HG02981 (cell line): Measurements from ENCODE around the gene CD247.

ENCODE experiments used
- ATAC-seq: cut with Tn5 transposase; IDR thresholded peaks from one replicate; pipeline ENCODE4 v1.9.1; 2021; ENCODE audit warnings: mild to moderate bottlenecking, moderate library complexity; ENCODE audit not compliant: unreplicated experiment

The CD247 gene

DNA sequence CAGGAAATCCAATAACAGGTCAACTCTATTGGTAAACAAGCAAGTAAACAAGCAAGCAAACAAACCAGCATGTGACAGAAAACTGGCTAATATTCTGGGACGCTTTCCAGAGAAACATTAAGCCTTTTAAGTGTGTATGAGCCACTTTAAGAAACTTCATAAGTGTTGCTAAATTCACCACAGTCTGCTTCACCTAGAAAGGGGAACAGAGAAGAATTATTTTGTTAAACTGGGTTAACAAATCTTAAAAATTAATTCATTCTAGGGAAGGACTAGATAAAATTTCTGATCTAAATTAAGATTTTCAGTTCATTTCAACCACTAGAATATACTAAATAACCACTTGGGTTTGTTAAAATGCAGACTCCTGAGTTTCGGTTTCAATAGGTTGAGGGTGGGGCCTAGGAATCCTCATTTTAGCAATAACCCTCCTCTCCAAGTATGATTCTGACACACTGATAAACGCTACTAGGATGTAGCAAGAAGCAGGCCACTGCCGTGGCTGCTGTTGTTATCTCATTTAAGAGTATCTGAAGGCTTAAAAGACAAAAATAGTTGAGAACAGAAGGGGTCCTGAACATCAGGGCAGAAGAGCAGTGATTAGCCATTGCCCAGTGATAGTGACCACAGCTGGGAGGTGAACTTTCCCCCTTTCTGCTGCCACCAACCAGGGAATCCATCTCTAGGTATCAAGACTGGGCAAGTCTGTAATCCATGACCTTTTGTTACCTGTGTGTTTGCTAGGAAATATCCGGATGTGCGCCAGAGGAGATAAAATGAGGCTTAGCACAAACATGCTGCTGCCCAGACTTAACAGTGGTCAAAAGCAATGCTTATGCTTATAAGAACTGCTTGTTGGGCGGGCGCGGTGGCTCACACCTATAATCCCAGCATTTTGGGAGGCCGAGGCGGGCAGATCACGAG is 24.0 kb upstream of the CD247 start:
- no peak for ATAC-seq

DNA sequence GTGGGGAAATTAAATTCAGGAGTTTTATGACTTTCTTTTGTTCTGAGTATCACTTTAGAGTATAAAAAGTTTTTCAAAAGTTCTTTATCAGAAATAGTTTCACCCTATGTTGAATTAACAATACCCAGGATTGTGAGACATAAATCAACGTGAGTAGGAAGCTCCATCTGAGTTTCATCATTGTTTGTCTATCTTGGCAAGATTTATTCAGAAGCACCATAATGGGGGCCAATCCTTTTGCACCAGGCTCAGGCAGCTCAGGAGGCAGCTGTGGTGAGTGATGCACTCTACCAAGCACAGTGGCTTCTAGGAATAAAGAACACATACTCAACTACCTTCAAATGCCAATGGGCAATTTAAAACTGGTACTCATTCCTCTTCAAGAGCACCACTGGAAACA is 23.3 kb upstream of the CD247 start:
- no peak for ATAC-seq

DNA sequence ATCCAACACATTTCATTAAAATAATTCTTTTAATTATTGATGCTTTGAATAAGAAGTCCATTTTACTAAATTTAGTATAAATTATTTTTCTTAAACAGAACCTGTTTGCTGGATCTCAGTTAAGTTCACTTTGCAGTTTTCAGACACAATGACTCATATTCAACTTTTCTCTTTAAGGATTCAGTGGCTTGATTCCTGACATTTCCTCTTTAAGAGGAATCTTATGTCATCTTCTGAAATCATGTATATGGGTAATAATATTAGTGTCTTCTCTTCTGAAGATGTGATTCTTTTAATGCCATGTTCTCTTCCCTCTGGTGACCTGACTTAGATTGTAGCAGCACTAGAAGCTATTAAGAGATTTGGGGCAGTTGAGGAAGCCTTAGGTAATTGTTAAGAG is 22.7 kb upstream of the CD247 start:
- ATAC-seq: no peak

DNA sequence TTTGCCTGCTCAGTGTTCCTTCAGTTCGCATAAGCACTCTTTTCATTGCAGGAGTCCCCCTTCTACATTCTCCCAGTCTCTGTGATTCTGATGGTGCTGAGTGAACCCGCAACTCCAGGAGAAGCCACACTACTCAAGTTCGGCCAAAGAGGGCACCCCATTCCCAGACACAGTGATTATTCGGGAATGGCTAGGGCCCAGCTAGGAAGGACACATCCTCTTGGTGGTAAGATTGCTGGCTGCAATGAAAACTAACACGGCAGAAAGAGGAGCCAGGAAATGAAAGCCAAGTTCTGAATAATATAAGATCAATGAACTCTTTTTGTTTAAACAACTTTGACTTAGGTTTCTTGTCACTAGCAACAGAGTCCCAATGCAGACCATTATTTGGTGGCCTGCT is 20.3 kb upstream of the CD247 start:
- ATAC-seq: no peak

DNA sequence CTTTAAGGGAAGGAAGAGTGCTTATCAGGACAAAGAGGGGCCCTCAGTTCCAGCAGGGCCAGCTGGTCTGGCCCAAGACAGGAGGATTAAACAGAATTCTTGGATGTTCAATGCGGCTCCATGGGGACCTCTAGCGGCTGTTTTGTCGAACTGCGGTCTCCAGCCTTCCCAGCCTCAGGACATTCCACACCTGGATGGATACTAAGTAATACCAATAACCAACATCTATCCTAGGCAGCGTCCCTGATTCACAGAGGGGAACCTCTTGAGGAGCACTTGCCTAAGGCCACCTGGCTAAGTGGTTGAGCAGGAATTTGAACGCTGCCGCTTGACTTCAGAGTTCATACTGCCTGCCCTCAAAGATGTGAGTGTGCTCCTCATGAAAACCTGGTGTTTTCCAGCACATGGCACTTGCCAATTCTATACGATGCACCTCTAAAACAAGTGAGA is 15.5 kb upstream of the CD247 start:
- ATAC-seq: no peak

DNA sequence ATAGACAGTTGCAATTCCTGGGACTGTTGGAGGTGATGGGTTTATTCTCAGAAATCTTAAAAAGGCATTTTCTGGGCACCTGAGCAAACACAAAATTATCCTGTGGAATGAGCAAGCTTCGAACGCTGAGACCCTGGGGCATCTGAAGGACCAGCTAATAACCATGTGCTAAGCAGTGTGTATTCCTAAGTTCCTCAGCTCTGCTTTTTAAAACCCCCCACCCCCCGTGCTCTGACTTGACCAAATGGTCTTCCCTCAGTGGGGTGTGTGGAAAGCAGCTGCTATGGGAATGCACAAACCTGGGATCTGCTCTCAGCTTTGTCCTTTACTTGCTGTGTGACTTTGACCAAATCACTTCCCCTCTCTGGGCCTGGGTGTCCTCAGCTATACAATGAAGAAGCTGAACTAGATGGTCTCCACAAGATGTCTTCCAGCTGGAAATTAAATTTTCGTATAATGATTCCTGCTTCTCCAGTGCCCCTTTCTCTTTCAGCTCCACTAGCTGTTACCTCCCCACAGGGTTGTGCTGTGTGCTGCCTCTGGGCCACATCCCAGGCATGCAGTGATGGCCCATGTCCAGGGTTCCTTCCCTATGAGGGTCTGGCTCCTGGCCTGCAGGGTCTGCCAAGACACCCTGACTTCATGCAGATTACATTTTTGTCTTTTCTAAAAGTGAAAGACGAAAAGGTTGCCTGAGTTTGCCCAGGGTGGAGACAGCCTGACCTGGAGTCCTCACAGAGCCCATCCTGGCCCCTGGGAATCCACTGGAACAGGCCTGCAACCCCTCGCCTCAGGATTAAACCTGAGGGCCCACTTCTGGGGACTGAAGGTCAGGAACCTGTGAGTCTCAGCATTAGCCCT is 14.9 kb upstream of the CD247 start:
- no peak for ATAC-seq

DNA sequence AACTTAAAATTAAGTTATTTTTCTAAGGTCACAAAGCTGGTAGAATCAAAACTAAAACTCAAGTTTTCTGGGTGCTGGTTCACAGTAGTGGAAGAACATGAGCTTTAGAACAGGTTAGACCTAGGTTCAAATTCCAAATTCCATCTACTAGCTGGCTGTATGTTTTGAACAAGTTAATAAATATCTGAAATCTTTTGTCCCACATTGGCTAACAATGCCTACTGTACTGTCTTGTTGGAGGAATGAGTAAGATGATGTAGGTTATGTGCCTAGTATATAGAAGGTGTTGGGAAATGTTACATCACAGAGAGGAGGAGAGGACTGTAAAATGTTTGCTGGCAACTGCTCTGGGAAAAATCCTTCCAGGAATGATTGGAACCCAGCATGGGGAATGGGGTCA is 14.0 kb upstream of the CD247 start:
- ATAC-seq: no peak

DNA sequence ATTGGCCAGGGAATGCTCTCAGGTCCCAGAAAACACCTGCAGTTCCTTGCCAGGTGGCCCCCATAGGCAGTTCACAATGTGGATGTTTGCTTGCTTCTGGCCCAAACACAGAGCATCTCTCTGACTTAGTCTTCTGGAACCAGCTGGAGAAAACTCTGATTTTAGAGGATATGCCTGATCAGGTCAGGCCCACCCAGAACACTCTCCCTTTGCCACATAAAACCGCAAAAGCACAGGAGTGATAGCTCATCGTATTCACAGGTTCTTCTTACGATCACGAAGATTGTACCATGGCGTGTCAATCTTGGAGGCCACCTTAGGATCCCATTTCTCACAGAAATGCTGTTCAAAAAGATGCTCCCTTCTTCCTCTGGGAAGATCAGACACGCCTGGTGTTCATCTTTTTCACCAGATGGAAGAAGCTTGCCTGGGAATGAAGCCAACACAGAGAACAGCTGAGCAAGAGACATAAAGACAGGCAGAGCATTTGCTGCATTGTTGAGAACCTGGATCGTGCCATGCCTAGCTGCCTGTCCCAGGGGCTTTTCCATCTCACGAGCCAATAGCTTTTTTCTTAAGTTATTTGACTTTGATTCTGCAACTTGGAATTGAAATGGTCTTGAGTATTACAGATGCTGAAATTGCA is 11.6 kb upstream of the CD247 start:
- ATAC-seq: no peak

DNA sequence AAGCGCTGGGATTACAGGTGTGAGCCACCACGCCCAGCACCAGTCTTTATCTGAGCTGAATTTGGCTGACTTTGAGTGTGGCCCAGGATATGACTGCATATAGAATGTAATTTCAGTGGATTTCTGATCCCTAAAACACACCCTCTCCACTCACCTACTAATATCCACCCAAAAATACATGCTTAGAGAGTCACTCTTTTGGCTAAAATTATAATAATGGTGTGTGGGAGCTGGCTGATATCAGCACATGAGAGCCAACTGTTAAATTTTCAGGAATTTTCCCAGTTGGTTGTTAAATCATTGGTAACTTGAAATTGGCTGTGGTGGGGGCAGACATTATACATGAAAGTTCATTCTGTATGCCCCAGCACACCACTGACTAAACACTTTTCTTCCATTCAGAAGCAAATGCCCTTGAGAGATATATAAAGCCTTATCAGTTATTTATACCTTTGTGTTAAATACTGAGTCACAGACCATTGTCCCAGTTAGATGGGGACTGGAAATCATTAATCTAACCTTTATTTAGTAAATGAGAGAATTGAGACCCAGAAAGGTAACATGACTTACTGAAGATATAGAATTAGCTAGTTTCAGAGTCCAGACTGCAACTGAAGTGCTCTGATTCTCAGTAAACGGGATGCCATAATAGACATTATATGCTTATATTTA is 9.9 kb upstream of the CD247 start:
- no peak for ATAC-seq

DNA sequence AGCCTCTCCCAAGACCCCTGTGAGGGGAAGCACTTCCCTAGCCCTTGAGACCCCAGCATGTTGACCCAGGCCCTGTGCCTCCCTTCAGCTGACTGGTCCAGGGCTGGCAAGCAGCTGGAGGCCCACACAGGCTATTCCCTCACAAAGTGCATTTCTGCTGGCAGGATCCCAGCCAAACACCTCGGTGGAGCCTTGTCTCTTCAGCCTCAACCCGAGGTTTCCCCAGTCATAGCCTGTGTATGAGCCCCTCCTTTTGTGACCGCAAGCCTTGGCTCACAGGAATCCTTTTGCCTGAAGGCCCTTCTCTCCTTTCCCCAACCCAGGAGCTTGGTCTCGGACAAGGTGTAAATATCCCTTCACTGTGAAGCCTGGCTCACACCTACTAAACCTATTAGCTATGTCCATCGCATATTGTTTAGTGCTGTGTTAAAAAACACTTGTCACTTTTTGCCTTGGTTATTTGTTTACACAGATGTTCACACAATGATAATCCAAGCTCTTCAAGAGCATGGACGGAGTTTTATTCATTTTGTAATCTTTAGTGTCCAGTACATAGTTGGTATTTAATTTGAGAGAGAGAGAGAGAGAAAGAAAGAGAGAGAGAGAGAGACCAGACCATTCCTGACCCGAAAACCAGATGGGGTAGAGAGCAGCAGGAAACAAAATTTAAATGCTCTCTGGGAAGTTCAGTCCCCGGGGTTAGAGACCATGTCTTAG is 8.5 kb upstream of the CD247 start:
- no peak for ATAC-seq

DNA sequence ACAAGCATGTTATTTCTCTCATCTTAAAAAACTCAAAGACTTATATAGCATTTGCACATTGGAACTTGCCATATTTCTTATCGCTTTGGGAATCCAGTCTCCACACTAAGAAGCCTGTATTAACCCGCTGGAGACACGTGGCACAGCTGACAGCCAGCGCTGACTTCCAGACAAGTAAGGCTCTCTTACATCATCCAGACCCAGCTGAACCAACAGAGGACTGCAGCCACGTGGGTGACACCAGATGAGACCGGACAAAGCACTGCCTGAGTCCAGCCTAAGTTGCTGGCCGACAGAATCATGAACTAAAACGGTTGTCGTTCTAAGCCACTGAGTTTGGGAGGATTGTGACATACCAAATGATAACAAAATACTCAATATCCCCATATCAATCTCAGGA is 6.3 kb upstream of the CD247 start:
- ATAC-seq: no peak

DNA sequence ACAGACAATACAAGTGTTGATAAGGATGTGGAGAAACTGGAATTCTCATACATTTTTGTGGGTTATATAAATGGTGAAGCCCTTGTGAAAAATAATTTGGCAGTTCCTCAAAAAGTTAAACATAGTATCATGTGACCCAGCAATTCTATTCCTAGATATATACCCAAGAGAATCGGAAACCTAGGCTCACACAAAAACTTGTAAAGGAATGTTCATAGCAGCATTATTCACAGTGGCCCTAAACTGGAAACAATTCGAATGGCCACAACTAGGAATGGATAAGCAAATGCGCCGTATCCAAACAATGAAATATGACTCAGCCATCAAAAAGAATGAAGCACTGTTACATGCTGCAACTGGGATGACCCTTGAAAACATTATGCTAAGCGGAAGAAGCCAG is 3.9 kb upstream of the CD247 start:
- no peak for ATAC-seq

DNA sequence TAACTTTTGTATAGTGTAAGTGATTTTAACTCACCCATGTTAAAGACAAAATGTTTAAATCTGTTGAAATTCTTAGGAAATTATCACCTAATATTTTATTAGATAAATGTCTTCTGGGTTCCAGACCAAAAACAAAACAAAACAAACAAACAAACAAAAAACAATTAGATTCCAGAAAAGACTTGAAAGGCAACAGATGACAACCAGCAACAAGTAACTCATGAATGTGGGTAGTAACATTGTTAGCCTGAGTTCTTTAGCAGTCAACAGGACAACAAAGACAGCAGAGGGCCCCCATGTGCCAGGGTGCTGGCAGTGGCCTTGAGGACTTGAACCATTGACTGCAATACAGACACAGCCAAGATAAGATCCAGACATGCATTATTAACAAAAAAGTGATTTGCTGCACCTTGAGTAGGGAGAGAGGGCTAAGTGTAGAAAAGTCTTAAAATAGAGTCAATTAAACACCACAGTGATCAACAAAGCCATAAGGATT is 2.4 kb upstream of the CD247 start:
- no peak for ATAC-seq

DNA sequence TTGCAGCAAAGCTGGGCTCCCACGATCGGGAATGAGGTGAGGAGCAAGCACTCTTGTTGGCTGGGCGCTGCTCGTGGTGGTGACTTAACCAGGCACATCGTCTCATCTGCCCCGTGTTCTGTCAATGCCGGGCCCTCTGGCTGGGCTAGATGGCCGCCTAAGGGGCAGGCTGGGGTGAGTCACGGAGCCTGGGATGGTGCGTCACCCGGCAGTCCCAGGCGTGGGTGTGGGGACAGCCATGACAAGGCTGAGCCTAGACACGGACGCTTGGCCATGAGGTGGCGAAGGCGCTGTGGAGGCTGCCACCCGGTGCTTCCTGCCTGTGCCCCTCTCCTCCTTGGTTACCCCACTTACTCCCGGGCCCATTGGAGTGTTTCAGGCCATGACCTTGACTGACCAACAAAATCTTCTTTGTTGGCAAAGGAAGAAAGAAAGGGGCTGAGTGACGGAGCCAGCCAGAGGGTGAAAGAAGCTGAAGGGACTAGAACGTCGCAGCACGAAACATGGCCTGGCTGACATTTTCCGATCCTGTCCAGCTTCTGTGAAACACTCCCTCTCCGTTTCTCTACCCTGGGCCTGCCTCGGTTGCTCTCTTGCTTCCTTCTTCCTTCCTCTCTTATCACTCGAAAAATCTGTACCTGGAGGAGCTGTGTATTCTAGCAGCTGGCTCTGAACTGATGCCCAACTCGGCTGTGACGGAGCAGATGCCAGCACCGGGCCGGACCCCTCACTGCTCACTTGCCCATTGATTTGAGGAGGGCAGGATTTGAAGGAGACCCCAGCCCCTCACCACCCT is 596 bp downstream of the CD247 start:
- ATAC-seq: no peak

DNA sequence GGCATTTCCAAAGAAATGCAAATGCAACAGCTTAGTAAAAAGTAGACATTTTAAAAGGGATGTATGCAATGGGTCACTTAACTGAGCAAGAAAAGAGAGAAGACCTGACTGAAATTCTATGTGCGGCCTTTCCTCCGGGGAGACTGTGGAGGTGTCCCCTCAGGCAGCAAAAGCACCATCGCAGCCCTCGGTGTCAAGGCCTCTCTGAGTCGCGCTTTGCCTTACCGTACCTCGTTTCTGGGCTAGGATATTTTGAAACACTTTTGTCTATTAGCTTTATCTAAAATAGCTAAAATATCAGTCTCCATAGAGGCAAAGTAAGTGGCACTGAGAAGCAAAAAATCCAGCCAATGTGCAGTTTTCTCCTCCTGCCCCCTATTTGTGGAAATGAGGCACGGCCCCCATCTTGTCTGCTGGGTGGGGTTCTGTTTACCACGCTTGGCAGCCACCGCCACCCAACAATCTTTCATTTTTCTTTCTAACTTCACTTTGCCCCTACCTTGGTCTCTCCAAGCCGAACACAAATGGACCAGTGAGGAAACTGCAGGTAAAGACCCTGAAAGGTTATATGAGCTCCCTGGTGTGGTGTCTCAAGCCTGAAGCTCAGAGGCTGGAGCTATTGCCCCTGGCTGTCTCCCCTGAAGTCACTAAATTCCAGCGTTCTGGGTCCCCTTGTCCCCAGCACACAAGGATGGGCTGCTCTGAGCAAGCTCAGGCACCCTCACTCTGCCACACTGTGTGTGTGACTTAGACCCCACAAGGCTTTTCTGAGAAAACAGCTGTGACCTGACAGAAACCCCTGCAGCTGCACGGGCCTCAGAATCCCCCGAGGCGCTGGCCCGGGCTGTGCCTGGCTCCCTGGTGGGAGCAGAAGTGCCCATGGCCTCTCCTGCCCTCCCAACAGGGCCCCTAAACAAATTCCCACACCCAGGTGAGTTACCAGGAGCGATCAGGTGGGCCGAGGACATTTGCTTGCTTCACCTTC is 1.6 kb downstream of the CD247 start:
- ATAC-seq: no peak

DNA sequence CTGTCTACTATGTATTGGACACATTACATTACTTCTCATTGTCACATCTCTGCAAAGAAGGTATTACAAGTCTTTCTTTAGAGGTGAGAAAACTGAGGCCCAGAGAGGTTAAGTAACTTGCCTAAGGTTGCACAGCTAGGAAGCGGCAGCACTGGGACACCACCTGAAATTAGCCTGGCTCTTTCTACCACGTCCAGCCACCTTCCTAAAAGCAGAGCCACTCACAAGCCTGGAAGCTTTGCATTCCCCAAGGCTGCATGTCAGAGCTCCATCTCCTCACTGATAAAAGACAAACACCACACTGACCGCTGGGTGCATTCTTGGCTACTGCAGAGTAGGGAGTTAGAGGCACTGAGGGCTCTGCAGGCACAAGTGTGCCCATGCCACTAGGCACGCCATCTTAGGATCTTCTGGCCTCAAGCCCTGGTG is 2.4 kb downstream of the CD247 start:
- no peak for ATAC-seq

DNA sequence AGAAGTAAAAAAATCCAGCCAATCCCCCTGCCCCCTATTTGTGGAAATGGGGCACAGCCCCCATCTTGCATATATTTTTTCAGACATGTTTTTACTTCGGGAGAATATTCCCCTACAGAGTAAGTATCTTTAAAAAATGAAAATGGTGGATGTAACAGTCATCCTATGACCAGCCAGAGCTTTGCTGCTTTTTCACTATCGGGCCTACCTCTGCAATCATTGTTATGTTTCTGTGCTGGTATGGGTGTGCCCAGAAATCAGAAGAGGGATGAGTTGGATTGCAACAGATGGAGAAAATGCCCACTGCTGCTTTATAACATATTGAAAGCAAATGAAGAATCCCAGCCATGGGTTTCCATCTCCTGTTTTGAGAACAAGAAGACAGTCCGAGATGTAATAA is 2.9 kb downstream of the CD247 start:
- ATAC-seq: no peak

DNA sequence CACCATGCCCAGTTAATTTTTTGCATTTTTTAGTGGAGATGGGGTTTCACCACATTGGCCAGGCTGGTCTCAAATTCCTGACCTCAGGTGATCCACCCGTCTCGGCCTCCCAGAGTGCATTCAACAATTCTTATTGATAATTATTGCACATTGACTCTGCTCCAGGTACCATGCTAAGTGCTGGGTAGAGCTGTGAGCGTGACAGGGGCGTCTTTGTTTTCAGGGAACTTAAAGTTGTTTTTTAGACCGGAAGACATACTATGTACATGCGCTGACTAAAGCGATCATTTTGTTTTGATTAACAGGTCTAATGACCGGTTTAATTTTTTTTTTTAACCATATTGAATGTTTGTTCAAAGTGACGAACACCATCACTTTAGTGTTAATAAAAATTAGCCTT is 4.0 kb downstream of the CD247 start:
- no peak for ATAC-seq
